Epidermal melanocyte (primary cell): ENCODE data around the gene EIF4G2.
"Not testable (repeated sequence)": the region's sequence is repeated elsewhere in the genome, so short reads cannot be mapped to it uniquely, and the experiment has no call there.

Experiments
- DNase-seq: peaks from one replicate; pipeline ENCODE4 v3.0.0; 2011; ENCODE audit warnings: low spot score; ENCODE audit not compliant: insufficient read length

The EIF4G2 gene

DNA sequence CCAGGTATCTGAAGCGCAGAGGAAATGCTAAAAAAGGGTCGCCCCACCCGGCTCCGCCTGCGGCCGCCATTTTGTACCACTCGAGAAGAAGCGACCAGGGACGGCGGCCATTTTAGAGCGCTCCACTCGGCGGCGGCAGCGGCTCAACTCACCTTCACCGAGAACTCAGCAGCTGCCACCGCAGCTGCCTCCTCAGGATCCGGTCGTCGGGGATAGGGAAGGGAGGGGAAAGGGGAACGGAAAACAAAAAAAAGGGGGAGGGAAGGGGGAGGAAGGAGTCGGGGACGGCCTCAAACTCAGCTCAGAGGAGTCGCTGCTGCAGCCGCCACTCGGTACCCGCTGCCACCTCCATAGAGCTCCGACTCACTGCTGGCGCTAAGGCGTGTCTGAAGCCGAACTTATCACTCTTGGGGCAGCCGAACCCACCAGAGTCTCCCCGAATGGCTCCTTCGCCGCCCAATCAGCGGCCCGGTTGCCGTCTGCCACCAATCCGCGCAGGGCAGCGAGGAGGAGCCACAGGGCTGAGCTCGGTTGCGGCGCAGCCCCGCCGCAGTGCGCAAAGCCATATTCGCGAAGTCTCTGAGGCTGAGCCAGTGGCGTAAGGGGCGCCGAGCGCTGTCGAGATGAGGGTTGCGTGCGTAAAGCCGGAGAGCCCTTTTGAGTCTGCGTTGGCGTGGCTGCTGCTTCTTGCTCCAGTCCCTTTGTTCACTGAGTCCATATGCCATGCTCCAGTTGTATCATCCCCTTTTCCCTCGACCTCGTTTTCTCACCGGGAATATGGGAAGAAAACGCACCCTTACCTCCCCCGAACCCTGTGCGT lies at the start of gene EIF4G2:
Gene EIF4G2, minus strand, starts transcription at position 374 of the 820 bp plus-strand sequence.
- DNase-seq, result peak; percentile 91

DNA sequence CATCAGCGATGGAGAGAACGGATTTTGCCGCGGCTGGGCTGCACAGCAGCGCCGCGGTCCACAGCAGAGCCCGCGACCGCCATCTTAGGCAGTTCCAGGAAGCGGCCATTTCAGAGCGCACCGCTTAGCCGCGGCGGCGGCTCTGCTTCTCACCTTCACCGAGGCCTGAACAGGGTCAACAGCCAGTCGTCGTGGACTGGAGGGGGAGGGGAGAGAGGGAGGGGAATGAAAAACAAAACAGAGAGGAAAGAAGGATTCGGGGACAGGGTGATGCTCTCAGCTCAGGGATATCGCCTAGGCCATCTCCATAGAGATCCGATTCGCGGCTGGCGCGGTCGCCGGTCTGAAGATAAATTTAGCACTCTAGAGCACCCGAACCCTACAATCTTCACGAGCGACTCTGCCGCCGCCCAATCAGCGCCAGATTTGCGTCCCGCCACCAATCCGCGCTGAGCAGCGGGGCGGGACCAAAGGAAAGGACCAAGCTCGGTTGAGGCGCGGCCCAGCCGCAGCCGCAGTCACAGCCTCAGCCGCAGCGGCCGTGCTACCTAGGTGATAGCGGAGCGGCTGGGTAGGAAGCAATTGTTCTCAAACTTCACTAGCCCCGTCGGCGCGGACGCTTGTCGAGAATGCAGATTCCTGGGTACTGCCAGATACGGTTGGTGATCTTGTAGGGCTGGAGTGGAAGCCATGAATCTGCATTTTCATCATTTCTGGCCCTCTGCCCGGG lies 49.1 kb upstream of the EIF4G2 start, which contains the start of gene ZBED5:
Gene ZBED5, minus strand, starts transcription at position 345 of the 730 bp plus-strand sequence. CDS start 3,108 bp downstream, outside the sequence.
- peak; percentile 76 for DNase-seq

DNA sequence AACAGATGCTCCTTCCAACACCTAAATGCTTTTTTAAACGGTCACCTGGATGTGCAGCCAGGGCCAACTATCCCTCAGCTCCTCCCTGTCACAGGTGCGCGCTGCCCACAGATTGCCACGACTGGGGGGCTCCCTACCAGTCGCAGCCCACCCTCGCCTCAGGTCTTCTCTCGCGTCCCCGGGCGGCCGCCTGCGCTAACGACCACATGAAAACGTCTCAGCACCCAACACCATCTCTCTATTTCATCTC lies 48.7 kb upstream of the EIF4G2 start:
- DNase-seq, result no peak

DNA sequence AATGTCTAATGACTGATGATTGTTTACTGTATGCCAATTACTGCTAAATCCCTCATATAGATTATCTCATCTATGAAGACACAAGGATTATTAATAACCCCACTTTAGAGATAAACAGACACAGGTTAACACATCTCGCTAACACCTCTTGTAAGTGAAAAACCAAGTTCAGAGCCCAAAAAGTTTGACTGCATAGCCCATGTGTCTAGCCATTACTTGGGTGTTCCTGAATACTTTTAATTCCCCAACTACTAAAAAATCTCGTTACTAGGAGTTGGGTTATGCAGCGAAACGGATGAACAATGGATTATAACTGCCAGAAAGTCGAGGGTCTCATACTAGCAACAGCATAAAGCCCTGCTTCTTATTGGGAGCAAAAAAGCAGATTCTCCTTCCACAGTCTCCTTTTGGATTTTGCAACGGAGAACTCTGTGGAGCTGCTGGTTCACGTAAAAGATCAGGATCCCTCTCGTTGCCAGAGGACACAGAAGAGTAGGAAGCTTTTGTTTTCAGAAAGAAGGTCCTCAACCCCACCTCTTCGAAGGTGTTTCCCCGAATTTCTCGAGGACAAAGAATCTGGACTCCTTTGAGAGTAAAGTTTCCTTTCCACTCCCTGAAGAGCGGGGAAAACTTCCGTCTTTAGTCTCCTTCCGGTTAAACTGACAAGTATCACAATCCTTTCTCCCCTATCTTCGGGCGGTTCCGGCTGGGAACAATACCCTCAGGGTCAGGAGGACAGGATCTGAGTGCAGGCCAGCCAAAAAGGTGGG lies 48.1 kb upstream of the EIF4G2 start:
- no peak for DNase-seq

DNA sequence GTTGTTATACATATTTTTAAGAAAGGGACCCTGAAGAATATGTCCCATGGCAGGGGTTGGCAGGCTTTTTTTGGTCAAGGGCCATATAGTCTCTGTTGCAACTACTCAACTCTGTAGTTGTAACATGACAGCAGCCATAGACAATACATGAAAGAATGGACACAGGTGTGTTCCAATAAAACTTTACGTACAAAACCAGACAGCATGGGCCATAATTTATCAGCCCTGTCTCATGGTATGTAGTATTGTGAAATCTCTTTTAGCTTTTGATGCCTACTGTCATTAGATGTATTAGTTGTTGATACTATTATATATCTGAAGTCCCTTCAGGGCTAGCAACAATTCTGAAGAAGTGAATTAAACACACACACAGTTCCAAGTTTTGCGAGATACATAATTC lies 46.6 kb upstream of the EIF4G2 start:
- no peak for DNase-seq

DNA sequence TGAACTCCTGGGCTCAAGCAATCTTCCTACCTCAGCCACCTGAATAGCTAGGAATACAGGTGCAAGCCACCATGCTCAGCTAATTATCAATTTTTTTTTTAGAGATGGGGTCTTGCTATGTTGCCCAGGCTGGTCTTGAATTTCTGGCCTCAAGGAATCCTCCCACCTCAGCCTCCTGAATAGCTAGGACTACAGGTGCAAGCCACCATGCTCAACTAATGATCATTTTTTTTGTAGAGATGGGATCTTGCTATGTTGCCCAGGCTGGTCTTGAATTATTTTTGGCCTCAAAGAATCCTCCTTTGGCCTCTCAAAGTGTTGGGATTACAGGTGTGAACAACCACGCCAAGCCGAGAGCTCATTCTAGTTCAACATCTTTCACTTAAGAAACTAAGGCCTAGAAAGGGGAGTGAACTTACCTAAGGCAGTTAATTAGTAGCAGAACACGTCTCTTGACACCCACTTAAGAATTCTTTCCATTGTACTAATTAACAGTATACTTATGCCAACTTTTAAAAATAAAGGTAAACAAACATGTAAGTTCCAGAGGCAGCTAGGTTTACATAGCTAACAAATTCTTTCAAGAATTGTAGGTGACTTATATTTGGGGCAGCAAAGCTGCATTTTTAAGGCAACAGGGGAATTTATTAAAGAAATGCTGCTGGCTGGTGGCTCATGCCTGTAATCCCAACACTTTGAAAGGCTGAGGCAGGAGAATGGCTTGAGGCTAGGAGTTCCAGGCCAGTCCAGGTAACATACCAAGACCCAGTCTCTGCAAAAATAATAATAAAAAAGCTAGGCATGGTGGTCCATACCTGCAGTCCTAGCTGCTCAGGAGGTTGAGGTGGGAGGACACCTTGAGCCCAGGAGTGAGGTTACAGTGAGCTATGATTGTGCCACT lies 39.5 kb upstream of the EIF4G2 start:
- no peak for DNase-seq

DNA sequence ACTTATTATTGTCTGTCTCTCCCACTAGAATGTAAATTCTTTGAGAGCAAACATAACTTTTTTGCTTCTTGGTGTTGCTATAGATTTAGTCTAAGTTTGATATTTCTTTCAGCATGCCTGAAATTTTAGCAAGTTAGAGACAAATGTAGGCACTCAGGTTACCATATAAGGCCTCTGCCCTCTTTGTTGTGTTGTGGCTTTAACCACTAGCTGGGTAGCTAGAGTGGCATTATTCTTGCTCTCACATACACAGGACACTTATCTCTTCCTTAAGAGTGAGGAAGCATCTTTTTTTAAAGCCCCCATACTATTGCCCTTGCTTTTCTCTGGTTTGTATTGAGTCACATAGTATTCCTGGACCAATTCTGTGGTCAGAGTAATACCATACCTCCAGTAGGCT lies 37.9 kb upstream of the EIF4G2 start:
- no peak for DNase-seq

DNA sequence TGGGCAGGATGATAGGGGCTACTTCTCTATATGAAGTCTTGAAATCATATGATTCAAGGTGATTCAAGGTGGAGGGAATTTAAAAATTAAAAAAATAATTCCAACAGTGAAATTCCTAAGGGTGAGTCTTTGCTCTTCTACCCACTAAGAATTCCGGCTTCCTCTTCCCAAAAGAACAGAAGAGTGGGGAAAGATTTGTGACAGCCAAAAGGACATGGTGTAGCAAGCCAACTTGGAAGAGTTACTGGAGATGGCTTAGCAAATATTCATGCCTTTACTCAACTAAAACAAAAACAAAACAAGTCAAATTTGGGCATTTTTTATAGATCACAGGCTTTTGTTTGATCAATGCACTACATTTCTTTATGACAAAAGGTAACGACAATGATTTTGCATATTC lies 36.9 kb upstream of the EIF4G2 start:
- DNase-seq, result no peak

DNA sequence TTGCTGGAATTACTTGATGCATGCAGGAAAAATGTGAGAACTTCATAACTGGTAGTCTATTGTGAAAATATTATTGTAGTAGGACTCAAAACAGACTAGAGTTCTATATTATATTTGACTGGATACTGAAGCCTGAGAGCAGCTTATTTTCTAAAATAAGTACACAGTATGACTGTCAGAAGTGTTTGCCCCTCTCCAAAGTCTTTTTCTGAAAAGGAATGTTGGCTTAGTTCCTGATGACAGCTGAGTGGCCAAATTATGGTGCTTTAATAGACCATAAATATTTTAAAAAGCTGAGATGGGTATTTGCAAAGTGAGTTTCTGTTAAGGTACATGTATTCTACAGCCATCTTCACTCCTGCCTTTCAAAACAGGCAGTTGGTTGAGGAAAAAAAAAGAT lies 36.1 kb upstream of the EIF4G2 start:
- DNase-seq, result no peak

DNA sequence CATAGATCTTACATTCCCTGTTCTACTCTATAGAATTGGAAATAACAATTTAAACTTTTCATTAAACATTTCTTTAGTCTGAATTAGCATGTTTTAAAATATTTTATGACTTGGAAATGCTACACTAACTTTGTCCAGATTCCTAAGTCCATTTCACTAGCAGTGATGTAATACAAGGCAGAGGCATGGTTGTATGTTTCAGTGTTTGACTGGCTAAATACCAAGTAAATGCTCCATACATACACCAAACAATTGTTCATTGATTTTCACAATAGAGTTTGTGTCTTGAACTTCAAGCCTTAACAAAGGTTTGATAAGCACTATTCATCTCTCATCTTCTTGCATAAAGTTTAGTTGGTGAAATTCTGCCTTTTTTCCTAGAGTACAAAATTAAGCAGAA lies 35.6 kb upstream of the EIF4G2 start:
- DNase-seq, result no peak

DNA sequence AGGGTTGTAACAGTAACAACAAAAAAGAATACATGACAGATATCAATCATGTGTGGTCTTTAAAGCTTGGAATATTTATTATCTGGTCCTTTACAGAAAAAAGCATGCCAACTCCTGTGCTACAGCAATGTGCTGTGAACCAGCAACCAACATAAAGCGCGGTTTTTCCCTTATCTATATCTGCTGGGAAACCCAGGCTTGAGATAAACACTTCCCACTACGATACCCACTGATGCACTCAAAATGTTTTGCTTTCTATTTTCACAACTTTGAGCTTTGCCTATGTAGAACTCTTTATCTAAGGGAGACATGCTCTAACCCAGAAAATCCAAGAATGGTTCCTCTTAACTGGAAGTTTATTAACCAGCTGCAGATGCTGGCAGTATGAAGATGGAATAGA lies 30.2 kb upstream of the EIF4G2 start:
- no peak for DNase-seq

DNA sequence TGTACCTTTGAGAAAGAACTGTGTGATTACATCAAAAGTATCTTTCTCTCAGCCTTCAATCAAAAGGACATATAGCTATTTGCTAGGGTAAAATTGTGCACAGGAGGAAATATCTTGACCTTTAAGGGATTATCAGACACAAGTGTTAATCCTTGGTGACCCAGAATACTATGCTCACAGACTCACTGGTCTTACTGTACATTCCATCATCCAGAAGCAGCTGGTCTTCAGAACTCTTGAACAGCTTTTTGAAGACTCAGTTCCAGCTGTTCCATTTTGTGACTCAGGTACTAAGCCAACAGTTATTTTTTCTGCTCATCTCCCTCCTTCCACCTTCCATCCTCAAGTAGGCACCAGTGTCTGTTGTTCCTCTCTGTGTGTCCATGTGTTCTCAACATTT lies 29.4 kb upstream of the EIF4G2 start:
- DNase-seq, result no peak

DNA sequence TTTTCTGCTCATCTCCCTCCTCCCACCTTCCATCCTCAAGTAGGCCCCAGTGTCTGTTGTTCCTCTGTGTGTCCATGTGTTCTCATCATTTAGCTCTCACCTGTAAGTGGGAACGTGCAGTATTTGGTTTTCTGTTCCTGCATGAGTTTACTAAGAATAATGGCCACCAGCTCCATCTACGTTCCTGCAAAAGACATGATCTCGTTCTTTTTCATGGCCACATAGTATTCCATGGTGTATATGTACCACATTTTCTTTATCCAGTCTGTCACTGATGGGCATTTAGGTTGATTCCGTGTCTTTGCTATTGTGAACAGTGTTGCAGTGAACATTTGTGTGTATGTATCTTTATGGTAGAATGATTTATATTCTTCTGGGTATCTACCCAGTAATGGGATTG lies 28.2 kb upstream of the EIF4G2 start:
- DNase-seq, result not testable (repeated sequence)

DNA sequence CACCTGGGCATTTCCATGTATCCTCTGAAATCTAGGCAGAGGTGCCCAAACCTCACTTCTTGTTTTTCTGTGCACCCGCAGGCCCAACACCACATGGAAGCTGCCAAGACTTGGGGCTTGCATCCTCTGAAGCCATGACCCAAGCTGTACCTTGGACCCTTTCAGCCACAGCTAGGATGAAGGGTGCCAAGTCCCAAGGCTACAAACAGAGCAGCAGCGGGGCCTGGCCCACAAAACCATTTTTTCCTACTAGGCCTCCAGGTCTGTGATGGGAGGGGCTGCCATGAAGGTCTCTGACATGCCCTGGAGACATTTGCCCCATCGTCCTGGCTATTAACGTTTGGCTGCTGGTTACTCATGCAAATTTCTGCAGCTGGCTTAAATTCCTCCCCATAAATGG lies 20.4 kb upstream of the EIF4G2 start:
- DNase-seq, result no peak

DNA sequence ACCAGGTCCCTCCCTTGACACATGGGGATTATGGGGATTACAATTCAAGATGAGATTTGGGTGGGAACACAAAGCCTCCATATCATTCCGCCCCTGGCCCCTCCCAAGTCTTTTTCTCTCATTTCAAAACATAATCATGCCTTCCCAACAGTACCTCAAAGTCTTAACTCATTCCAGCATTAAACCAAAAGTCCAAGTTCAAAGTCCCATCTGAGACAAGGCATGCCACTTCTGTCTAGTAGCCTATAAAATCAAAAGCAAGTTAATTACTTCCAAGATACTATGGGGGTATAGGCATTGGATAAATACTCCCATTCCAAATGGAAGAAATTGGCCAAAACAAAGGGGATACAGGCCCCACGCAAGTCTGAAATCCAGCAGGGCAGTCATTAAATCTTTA lies 19.7 kb upstream of the EIF4G2 start:
- DNase-seq, result no peak

DNA sequence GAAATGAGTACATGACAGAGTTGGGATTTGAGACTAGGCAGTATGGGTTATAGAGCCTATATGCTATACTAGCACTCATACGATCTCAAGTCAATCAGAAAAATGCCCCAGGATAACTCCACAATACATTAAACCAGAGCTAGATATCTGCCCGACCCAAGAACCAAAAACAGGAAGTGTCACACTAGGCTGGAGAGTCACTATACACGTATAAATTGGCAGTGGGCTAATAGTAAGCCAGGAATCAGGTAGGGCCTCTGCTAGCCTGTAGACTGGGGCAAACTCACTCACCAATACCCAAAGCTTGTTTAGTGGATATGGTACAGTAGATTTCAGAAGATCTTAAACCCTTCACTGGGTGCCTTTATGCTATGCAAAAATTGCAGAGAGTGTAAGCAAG lies 16.2 kb upstream of the EIF4G2 start:
- DNase-seq, result no peak

DNA sequence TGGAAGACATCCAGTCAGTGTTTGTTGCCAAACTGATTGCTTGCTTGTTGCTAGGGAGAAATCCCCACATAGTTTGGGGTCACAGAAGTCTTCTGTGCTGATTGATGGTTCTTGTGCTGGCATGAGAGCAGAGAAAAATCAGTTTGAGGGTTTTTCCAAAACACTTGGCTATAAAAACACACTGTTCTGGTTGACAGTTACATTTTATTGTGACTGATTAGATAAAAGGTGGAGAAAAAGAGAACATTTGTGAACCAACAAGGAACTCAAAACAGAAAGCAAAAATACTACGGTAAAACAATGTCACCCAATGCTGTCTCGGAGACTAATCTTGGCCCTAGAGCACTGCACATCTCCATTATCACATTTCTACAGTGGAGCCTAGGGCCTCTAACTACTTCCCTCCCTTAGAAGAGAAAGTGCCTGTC lies 14.4 kb upstream of the EIF4G2 start:
- no peak for DNase-seq

DNA sequence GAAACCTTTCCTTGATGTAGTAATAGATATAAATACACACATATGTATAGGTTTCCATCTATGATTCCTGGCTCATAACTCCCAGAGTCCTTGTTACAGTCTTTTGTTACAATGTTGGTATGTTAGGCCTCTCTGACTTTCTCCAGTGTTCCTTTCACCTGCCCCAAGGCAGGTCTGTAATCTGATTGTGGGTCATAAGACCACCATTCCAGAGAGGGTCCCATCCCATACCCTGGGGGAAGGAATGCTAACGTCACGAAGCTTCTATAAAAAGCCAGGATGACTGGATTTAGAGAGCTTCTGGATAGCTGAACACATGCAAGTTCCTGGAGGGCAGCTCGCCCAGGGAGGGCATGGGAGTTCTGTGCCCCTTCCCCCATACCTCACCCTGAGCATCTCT lies 13.8 kb upstream of the EIF4G2 start:
- DNase-seq, result not testable (repeated sequence)

DNA sequence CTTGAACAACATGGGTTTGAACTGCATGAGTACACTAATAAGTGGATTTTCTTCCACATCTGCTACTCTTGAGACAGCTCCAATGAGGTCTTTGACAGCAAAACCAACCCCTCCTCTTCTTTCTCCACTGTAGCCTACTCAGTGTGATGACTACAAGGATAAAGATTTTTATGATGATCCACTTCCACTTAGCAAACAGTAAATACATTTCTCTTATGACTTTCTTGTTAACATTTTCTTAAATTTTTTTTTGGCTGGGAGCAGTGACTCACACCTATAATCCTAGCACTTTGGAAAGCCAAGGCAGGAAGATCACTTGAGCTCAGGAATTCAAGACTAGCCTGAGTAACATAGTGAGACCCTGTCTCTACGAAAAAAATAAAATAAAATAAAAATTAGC lies 9.9 kb upstream of the EIF4G2 start:
- DNase-seq, result no peak

DNA sequence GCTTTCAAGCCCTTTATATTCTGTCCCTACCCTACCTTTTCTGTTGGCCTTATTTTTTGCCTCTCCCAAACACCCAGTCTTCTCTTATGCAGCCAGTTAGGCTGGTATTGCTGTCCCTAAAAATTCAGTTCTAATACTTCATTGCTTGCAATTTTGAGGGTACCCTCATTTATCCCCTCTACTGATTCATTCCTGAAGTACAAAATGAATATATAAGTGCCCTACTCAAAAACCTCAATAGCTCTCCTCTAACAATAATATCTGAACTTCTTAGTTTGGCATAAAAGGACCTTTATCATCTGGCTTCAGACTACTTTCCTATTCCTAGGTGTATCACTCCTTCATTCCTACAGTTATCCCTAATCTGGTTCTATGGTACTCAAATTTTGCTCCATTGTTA lies 5.2 kb upstream of the EIF4G2 start:
- no peak for DNase-seq
